HUDEP-2 (cell line): ENCODE measurements around the gene NFKBIA.
"Not testable (repeated sequence)": the region's sequence is repeated elsewhere in the genome, so short reads cannot be mapped to it uniquely, and the experiment has no call there.

Experiments
- DNase-seq, 76 experiments: peaks; one replicate each; lab custom pipeline; 2025; ENCODE audit not compliant: unreplicated experiment in 76 of 76; lab: John Stamatoyannopoulos, UW

Gene NFKBIA

DNA sequence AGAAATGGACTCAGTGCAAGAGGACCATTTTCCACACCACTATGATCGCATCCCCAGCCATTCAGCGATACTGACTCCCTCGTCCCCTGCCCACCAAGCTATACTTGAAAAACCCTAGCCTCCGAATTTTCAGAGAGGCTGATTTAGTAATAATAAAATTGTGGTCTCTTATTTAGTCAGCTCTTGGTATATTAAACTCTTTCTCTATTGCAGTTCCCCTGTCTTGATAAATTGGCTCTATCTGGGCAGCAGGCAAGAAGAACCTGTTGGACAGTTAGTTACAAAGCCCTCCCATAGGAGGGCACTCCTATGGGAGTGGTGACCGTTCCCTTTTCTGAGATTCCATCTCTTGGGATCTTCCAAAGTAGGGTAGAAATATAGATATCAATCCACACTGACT, 33.6 kb downstream of the NFKBIA start:
- DNase-seq = no peak

DNA sequence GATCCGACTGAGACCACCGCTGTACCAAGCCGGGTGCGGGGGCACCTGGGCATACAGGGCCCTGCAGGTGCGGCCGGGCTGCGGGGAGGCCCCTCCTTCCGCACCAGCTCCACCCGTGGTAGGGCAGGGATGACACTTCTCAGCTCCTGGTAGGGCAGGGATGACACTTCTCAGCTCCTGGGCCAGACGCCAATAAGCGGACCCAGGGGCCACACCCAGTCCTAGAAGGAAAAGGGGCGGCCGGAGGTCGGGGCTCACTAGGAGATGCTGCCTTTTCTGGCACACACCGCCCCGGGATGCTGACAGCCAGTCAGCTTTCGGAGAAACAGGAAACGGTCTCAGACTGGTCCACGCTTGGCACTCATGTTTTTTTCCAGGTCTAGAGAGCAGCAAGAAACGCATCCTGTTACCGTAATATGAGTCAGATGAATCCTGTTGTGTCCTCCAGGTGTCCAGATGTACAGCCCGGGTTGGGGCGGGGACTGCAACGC, 34.8 kb downstream of the NFKBIA start:
- DNase-seq = no peak

DNA sequence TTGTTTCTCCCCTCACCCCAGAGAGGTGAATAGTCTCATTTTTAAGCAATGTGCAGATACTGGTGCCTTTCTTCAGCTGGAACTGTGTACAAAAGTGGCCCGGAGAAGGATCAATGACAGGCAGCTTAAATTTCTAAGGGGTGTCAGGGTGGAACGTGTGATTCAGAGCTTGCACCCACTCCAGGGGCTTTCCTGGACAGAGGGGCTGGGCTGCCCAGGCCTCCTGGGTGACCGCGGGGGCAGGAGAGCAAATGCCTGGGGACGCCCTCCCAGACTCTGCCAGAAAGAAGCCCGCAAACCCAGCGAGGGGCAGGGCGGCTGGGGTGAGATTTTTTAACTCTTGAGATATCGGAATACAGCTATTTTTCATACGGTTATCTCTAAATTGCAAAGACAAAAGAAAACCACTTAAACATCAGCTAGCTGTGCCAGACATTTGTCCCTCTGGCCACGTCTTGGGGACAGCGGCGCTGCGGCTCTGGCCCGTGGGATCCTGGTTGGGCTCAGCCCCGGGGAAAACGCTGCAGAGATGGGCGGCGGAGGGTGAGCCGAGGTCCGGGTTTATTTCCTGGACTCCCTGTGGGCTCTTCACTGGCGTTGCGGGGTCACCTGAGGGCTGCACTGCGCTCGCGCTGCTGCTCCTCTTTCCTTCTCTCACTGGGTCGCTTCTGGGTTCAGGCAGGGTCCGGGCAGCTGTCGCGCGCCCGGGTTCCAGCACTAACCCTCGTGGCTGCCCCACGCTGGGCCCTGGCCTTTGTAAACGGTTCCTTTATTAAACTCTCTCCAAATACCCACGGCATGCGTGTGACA, 35.8 kb downstream of the NFKBIA start:
- DNase-seq = no peak

DNA sequence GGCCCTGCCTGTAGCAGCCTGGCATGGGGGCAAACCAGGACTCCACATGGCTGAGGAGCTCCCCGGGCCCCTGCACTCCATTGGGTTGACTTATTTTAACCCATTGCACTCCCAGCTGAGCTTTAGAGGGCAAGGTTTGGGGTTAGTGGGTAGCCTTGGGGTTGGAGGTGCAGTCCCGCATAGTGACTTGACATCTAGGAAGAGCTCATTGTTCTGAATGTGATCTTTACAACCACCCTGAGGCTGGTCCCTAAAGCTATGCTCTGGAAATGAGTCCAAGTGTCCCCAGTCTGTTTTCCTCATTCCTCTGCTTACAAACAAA, 36.4 kb downstream of the NFKBIA start:
- DNase-seq = peak in 2 of 76 experiments; percentile 18 to 32

DNA sequence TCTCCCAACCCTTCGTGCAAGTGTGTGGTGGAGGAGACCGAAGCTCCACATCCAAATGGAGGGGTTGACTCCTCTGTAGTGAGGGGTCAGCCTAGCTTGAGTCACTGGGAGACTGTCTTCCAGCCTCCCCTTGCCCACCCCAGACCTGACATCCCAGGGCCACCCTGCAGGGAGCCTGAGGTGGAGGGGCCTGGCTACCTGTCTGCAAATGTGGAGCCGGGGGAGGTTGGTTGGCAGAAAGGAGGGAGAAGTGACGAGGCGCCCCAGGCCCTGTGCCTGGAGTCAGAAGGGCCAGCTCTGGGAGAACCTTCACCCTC, 37.5 kb downstream of the NFKBIA start:
- DNase-seq = peak in 1 of 76 experiments; percentile 20

DNA sequence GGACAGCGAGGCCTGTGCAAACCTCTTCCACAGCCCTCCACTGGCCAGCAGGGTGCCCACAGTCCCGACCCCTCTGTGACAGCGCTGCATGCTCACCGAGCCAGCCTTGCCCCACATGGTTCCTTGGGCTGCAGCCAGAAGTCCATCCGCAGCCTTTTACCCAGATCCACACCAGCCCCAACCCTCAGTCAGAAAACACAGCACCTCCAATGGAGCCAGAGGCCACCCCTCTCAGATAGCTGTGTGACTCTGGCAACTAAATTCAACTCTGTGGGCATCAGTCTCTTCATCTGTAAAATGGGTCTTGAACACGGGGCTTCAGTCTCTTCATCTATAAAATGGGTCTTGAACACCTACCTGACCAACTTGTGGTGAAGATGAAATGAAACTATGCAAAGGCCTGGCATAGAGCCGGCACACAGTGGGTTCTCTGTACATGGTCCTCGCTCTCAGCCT, 38.0 kb downstream of the NFKBIA start:
- DNase-seq = no peak

DNA sequence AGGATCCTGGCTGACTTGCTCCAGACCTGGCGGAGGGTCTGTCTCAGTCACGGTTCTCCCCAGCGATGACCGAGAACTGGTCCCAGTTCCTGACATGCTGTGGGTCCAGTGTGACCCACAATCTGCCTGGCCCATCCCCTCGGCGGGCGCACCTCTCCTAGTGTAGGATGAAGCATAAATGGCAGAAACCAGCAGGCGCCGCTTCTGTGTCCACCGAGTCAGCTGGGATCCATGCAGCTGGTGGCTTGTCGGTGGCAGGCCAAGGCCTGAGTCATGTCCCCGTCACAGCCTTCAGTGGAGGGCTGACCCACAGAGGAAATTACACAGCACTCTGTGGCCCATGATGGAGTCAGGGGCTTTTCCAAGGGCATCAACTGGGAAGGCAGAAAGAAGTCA, 38.5 kb downstream of the NFKBIA start:
- DNase-seq = peak in 2 of 76 experiments; percentile 8 to 9

DNA sequence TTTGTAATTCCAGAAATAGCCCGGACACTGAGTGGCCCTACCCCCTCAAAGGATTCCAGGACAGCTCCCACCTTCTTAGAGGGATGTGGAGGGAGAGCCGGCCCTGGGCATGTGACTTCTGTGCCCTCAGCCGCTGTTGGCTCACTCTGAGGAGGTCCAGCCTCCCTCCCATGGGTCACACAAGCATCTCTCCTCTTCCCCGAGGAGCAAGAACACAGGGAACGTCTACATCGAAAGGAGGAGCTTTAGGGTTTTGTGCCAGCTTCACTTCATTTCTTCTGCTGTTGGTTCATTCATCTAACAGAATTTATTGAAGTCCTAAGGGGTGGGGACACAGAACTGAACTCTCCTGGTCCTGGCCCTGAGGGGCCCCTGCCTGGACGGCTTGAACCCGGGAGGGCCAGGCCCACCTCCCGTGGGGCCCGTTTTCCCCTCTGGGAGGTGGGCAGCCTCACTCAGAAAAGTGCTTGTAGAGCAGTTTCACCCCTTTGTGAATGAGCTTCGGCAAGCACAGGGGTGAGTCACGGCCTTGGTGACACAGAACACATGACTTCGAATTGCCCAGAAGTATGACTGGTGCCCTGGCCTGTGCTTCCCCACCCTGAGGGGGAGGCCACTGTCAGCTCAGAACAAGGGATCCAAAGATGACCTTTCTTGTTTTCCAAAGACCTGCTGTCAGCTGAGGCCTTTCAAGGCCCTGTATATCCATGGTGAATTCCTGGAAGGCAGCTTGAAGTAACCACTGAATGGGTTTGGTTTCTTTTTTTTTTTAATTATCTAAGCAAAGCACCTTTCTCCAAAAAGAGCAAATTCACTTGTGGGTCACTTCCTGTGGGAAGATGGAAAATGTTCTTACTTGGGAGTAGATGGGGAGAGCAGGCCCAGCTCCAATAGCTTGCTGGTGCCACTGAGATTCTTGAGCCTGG, 39.2 kb downstream of the NFKBIA start:
- peak in 70 of 76 experiments; percentile 12 to 78 (median 58) for DNase-seq

DNA sequence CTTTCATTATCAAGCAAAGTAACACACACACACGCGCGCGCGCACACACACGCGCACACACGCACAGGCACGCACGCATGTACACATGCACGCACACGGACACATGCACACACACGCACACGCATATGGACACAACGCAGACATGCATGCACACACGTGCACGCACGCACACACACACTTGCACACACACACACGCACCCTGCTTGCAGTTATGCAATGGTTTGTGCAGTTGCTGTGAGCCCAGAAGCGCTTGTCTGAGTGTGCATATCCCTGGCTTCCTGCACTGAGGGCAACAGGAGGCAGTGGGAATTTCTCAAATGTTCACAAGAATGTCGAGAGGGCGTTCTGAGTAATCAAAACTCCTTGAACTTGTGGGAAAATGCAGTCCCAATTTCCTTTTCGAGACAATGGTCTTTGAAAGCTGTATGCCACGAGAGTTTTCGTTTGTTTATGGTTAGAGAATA, 41.6 kb downstream of the NFKBIA start:
- no peak for DNase-seq

DNA sequence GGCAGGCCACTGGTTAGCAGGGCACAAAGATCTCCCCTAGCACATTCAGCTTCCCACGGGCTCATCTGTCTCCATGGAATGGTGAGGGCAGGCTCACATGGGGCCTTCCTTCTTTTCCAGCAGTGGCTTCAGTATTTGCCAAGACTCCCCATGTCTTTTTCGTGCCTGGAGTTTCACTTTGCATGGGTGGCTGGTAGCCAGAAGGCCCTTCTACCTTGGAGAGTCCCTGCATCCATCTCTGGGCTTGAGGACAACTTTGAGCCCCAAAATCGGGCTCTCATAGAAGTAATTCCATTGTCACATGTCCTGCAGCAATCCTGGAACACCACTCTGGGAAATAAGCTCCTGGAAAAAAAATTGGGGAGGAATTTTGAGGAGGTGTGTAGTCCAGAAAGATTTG, 42.1 kb downstream of the NFKBIA start:
- no peak for DNase-seq

DNA sequence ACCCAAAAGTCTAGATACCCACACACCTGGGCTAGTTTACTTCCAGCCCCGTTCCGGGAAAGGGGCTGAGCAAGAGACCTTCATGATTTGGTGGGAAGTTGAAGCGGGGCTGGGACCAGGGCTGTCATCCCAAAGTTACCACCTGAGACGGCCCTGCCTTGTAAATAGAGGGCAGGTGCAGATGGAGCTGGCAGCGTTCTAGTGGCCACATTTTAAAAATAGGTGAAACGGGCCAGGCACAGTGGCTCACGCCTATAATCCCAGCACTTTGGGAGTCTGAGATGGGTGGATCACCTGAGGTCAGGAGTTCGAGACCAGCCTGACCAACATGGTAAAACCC, 43.4 kb downstream of the NFKBIA start:
- no peak for DNase-seq

DNA sequence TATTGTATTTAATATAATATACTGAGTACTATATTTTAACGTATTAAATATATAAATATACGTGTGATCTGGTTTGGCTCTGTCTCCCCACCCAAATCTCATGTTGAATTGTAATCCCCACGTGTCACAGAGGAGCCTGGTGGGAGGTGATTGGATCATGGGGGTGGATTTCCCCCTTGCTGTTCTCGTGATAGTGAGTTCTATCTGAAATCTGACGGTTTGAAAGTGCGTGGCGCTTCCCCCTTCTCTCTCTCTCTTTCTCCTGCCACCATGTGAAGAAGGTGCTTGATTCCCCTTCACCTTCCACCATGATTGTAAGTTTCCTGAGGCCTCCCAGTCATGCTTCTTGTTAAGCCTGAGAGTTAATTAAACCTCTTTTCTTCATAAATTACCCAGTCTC, 44.9 kb downstream of the NFKBIA start:
- DNase-seq = peak in 2 of 76 experiments; percentile 10 to 17

DNA sequence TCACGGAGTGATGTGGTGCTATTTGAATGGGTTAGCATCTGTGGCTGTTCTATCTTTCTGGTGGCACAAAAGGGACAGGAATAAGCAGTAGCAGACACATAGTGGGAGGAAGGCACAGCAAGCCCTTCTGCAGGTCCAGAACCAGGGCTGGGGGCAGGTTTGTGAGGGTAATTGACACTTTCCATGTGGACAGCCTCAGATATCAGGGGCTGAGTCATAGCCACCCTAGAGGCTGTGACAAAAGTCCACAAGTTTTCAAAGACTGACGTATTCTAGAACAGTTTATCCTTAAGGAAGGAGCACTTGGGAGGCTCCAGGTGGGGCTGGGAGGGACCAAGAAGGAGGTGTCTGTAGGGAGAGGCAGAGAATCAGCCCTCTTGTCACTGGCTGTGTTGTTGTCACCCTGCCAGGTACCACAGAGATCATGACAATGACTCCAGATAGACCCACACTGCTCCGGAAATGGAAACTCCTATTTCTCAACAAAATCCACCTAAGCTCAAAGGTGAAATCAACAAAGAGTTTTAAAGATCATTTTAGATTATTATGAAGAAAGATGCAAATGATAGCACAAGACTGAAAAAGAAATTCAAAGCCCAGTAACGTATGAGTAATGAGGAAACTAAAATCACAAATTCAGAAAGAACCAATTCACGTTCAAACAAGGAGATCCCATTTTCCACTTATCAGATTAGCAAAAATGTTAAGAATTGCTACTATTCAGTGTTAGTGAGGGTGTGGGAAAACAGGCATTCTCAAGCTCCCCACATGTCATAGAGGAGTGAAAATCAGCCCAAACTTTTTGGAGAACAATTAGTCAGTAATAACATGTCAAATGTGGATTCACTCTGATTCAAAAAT, 48.3 kb downstream of the NFKBIA start:
- DNase-seq = peak in 15 of 76 experiments; percentile 7 to 52 (median 25)

DNA sequence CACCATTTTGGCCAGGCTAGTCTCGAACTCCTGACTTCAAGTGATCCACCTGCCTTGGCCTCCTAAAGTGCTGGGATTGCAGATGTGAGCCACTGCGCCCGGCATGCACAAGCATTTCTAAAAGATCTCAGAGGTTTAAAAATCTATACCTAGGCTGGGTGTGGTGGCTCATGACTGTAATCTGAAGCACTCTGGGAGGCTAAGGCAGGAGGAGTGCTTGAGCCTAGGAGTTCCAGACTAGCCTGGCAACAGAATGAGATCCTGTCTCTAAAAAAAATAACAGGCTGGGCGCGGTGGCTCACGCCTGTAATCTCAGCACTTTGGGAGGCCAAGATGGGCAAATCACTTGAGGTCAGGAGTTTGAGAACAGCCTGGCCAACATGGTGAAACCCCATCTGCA, 49.3 kb downstream of the NFKBIA start:
- not testable (repeated sequence) for DNase-seq

DNA sequence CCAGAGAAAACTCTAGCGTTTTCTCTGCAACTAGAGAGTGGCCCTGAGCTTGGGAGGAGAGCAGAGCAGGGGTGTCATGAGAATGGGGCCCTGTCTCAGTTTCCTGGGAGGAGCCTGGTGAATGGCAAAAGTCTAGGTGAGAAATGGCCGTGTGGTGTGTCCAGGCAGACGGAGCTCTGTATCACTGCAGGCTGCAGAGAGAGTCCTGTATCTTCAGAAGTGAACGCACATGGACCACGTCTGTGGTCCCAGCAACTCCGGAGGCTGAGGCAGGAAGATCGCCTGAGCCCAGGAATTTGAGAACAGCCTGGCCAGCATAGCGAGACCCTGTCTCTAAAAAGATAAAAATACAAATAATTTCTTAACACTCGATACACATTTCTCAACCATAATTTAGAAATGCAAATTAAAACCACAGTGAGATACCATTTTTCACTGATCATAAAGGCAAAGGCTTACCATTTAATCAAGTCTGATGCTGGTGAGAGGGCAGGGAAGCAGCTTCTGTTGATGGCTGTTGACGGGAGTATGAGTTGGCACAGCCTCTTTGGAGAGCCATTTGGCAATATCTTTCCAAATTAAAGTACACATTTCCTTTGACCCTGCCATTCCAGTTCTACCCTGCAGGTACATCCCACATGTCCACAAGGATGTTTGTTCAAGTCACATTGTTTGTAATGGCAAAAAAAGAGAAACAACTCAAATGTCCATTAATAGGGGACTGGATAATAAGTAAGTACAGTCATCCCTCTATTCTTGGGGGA, 51.0 kb downstream of the NFKBIA start:
- no peak for DNase-seq

DNA sequence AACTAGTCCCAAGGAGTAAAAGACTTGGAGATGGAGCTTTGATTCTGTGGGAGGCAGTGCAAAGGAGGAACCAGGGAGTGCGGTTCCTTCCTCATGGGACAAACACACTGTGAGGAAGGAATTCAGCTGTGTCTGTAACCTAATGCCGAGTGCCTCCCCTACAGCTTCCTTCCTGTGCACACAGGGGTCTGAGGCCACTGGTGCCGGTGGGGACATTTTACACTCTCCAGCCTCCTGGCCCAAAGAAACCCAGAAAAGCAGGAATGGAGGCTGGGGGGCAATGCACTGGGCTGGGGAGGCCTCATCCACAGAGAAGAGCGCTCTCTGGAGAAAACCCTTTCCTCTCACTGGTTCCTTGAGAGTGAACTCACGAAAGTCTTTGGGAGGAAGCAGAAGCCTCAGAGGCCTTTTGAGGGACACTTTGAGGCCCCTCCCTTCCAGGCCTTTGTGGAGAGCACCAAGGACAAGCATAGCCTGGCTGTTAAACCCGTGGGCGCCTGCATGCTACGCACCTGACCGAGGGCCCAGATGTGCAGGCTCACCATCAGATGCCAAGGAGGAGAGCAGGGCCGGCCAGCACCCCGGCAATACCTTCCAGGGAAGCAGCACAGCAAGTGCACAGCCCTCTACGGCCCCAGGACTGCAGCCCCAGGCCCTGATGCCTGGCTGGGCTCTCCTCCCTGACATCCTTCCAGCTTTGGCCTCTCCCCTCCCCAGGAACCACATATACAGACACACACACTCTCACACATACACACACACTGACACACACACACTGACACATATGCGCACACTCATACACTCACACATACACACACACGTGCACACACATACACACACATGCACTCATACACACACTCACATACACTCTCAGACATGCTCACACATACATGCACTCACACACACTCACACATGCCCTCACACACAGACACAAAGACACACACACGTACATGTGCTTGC, 52.0 kb downstream of the NFKBIA start:
- no peak for DNase-seq

DNA sequence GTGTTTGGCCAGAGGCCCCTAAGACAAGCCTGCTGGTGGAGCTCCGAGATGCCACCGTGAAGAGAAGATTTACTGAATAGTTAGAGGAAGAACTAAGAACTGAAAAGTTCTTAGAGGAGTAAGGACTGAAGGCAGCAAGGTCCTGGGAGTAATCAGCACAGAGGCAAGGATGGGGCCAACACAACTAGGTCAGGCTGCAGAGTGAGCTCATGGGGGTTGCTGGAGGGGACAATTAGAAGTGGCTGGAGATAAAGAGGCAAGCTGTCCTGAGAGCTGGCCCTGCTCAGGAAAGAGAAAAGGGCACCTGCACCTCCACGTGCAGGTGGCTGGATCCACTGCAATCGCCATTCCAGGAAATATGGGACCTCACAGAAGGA, 52.7 kb downstream of the NFKBIA start:
- no peak for DNase-seq
